Right ventricle myocardium inferior (tissue), 1 donor: ENCODE measurements around the gene TRABD2B. TPM values are rescaled to one million over a fixed set of nuclear protein-coding genes. Genes with fewer than 3 reads are reported as not detected.

Experiments
- ATAC-seq: fragments of 200-7000 bp; cut with Tn5 transposase; one replicate; pipeline ENCODE4 v1.9.1; 2020; ENCODE audit warnings: mild to moderate bottlenecking, moderate library complexity
- DNase-seq: peaks from one replicate; pipeline ENCODE4 v3.0.0; 2021; ENCODE audit errors: missing footprints
- intact Hi-C: fragments of 100-400 bp; cut with DNase I; formaldehyde crosslinking; loops from one replicate; pipeline ENCODE4 v1.11.0; 2022
- total RNA-seq: library from RNA; stranded (reverse); fragmentation: NEBNext Ultra II Directional; extraction: Animal tissue kit (Norgen Biotek cat#: 25700); gene quantifications from one replicate; pipeline ENCODE4 v1.2.1, GENCODE V29; 2021
- donor health status: DM: no; HTN: yes; CAD: no; lungs with severe emphysema.

TRABD2B gene
- total RNA-seq, 1 donor from 2014 or later: 0.57 TPM

- intact Hi-C loops: loop anchor here (1.0 kb wide), 1 partner anchor 221 kb away; no protein-coding TSS in a partner anchor
- DNase-seq: no peak
- peak; percentile 68 for ATAC-seq
Measured at GRCh38 chr1:47765236-47765635, 231.9 kb downstream of the TRABD2B start.

- DNase-seq: no peak
Measured at GRCh38 chr1:47764461-47765046, 232.6 kb downstream of the TRABD2B start.

GRCh38 chr1:47763591-47764171 lies 233.5 kb downstream of the TRABD2B start:
- intact Hi-C loops: no loop called here
- DNase-seq (no peak), ATAC-seq (peak; percentile 37)

More at GRCh38 chr1:47764461-47765046, 232.6 kb downstream of the TRABD2B start:
- intact Hi-C loops: loop anchor here (1.0 kb wide), 1 partner anchor 222 kb away; no protein-coding TSS in a partner anchor
- ATAC-seq: no peak

- intact Hi-C loops: no loop called here
- no peak for DNase-seq
- no peak for ATAC-seq
Measured at GRCh38 chr1:47761974-47762373, 235.2 kb downstream of the TRABD2B start.

- DNase-seq (no peak), ATAC-seq (no peak)
- intact Hi-C loops: no loop called here
Measured at GRCh38 chr1:47761201-47761930, 235.8 kb downstream of the TRABD2B start.

GRCh38 chr1:47759936-47760629 lies 237.1 kb downstream of the TRABD2B start:
- ATAC-seq: no peak
- intact Hi-C loops: no loop called here
- DNase-seq: no peak

GRCh38 chr1:47759251-47759935 lies 237.8 kb downstream of the TRABD2B start:
- ATAC-seq (no peak), DNase-seq (no peak)
- intact Hi-C loops: no loop called here

- ATAC-seq (no peak), DNase-seq (no peak)
- intact Hi-C loops: no loop called here
Measured at GRCh38 chr1:47758341-47759250, 238.6 kb downstream of the TRABD2B start.

GRCh38 chr1:47757226-47757975 lies 239.8 kb downstream of the TRABD2B start:
- ATAC-seq (no peak), DNase-seq (no peak)
- intact Hi-C loops: no loop called here

GRCh38 chr1:47756411-47756810 lies 240.8 kb downstream of the TRABD2B start:
- ATAC-seq (no peak), DNase-seq (no peak)
- intact Hi-C loops: no loop called here

- DNase-seq: no peak
- intact Hi-C loops: no loop called here
- no peak for ATAC-seq
Measured at GRCh38 chr1:47756006-47756405, 241.2 kb downstream of the TRABD2B start.

GRCh38 chr1:47755101-47755990 lies 241.8 kb downstream of the TRABD2B start:
- intact Hi-C loops: no loop called here
- no peak for DNase-seq
- no peak for ATAC-seq

- ATAC-seq (no peak), DNase-seq (no peak)
- intact Hi-C loops: no loop called here
Measured at GRCh38 chr1:47754221-47754620, 243.0 kb downstream of the TRABD2B start.

GRCh38 chr1:47753808-47754207 lies 243.4 kb downstream of the TRABD2B start:
- ATAC-seq (no peak), DNase-seq (no peak)
- intact Hi-C loops: no loop called here

GRCh38 chr1:47752559-47752958 lies 244.6 kb downstream of the TRABD2B start:
- DNase-seq (no peak), ATAC-seq (no peak)
- intact Hi-C loops: no loop called here

GRCh38 chr1:47751996-47752451 lies 245.2 kb downstream of the TRABD2B start:
- intact Hi-C loops: no loop called here
- DNase-seq: no peak

More at GRCh38 chr1:47751996-47752451, 245.2 kb downstream of the TRABD2B start:
- ATAC-seq: no peak
